GM21619 (cell line): ENCODE data around the gene NFIA.

Source experiments
- ATAC-seq: cut with Tn5 transposase; IDR thresholded peaks from one replicate; pipeline ENCODE4 v1.9.1; 2021; ENCODE audit not compliant: unreplicated experiment

Gene NFIA

GRCh38 chr1:61083013-61083806, 849 bp downstream of the NFIA start:
- no peak for ATAC-seq

GRCh38 chr1:61083807-61084440, 1.6 kb downstream of the NFIA start:
- ATAC-seq, result no peak

GRCh38 chr1:61084491-61085031, 2.2 kb downstream of the NFIA start:
- ATAC-seq, result no peak

DNA sequence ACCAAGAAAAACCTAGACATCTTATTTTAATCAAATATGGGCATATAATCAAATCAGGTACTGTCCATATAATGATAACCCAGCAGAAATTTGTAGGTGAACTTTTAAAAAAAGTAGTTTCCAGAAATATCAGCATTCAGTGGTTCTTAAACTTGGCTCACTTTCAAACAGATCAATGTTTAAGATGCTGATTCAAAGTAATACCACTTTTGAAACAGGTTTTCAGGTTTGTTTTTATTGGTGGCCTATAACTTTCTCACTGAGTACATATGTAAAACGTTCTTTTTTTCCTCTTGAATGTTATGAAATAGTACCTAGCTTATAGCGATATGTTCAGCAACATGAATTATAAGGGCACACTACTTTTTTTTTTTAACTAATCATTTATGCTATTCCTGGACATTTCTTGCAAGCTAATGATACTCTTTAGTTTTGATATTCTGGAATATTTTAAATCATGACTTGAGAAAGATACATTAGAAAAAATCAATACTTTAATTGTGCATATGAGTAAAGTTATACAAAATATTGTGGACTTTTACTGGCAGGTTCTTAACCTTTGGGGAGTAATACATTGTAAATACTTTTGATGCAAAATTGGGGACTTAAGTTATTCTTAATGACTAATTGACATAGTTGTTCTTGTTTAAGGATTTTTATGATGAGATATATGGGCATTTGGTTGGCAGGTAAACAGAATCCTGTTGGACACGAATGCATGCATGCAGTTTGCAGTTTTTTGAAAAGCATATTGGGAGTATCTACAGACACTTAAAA, 3.0 kb downstream of the NFIA start:
- no peak for ATAC-seq

GRCh38 chr1:61085983-61086644, 3.8 kb downstream of the NFIA start:
- ATAC-seq, result no peak

- no peak for ATAC-seq
Observed at GRCh38 chr1:61087571-61087970, 5.2 kb downstream of the NFIA start.

DNA sequence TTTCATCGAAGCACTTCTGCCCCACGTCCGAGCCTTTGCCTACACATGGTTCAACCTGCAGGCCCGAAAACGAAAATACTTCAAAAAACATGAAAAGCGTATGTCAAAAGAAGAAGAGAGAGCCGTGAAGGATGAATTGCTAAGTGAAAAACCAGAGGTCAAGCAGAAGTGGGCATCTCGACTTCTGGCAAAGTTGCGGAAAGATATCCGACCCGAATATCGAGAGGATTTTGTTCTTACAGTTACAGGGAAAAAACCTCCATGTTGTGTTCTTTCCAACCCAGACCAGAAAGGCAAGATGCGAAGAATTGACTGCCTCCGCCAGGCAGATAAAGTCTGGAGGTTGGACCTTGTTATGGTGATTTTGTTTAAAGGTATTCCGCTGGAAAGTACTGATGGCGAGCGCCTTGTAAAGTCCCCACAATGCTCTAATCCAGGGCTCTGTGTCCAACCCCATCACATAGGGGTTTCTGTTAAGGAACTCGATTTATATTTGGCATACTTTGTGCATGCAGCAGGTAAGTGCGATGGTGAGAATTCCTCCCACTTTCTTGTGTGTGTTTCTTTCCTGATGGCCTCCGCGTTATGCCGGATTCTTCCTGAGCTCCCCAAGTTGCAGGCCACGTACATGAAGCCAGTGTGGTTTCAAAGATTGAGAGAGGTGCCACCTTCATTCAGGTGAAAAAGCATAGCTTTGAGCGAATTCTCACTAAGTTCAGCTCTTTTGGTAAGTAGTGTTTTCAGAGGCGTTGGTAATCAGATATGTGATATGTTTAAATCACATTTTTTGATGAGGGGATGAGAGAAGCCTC, 6.0 kb downstream of the NFIA start:
- no peak for ATAC-seq

DNA sequence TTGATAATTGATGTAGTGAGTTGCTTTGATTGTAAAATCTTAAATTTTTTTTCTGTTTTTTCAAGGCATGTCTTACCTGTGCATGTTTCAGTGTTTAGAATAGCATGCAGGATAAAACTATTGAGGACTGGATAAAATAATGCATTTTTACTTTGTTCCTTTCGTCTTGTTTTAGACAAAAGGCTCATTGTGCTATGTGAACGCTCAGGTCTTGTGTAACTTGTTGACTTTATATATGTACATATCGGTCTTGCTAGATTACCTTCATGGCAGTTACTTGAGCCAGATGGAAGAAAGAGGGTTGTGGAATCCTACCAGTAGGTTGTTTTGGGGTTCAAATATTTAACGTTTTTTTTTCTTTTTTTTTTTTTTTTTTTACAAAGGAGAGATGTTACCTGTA, 7.0 kb downstream of the NFIA start:
- ATAC-seq, result no peak

- ATAC-seq, result no peak
Observed at GRCh38 chr1:61089741-61090140, 7.4 kb downstream of the NFIA start.

DNA sequence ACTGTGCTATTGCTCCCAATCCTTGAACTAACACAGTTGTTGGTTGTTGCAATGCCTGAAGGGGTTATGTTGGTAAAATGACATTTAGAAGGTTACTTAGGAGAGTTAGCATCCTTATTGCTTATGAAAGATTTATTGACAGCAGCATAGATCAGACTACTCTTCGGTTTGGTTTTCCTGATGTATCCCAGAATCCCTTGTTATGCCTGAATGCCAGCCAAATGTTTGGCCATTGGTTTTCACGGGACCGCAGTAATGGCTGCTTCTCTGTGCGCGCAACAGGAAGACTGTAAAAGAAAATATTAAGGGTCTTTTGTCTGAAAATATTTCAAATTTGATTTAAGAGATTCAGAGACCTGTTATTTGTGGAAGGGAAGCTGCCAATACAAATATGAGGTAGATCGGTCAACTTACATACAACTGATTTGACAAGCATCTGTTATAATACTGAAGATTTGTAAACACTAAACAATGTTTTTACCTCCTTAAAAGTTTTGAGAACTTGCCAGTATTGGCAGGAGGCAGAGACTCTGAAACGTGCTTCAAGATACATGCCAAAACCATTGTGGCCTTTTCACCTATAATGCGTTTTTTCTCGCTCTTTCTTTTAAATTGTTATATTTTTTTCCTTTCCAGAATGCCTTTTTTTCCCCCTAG, 8.3 kb downstream of the NFIA start:
- ATAC-seq, result no peak

- no peak for ATAC-seq
Observed at GRCh38 chr1:61091455-61091854, 9.1 kb downstream of the NFIA start.

DNA sequence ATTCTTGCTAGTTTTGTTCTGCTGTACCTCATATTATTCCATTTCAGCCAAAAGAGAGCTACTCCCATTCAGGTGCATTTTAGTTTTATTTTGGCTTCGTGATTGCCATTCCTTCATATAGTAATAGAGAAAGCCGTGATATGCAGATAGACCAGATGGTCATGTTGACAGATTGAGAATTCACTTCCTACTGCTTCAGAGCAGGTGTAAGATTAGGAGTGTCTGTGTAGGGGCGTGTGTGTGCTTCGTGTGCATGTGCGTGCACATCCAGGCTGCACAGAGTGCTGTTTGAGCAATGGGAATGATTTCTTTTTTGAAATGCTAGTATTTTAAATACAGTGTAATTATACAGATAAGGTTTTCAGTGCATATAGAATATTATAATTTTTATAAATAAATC, 10.3 kb downstream of the NFIA start:
- ATAC-seq, result no peak

- ATAC-seq, result no peak
Observed at GRCh38 chr1:61093525-61094137, 11.3 kb downstream of the NFIA start.

- no peak for ATAC-seq
Observed at GRCh38 chr1:61094677-61095469, 12.5 kb downstream of the NFIA start.

DNA sequence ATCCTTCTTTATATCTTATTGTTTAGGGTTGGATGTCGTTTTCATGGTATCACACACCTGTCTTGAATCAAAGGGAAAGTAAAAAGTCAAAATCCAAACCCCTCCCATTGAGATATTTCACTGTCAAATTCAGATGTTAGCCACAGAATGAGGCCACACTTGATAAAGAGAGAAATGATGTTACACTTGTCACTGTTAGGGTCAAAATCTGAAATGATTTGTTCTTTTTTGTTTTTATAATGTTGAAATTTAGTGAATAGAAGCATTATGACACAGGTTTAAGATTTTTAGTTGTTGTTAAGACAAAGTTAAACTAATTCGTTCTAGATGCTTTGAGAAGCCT, 13.1 kb downstream of the NFIA start:
- ATAC-seq, result no peak

DNA sequence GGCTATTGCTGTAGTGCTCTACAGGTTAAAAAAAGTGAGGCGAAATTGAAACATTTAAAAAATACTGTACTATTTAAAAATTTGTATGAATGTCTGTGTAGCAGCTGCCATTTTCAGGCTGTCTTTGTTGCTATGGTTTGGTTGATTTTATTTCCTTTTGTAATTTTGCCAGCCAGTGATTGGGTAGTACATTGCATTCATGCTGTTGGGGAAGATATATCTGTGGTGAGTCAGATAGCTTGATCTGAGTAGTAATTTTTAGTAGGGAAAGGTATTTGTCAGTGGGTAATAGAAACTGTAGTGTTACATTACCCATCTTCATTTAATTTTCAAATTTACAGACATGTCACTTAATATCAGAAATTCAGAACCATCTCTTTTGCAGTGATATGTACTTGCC, 15.0 kb downstream of the NFIA start:
- no peak for ATAC-seq

DNA sequence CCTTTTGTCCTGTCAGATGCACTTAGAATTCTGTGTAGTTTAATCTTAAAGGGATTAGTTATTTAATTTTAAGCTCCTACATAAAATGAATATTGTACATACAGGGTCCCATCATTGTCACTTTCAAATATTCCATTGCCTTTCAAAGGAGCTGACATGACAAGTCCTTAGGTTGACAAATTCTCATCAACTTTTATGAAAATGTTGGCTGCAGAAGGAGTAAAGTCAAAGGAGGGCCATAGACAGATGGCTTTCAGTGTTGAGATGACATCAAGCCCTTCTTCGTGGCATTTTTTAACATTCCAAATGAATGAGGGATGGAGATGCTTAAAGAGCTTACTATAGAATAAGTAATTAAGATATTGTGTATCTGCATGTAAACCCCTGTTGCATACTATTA, 15.4 kb downstream of the NFIA start:
- ATAC-seq, result no peak

- no peak for ATAC-seq
Observed at GRCh38 chr1:61098333-61098732, 16.0 kb downstream of the NFIA start.
